Breast epithelium (tissue), 4 donors: ENCODE measurements around the gene ABHD8. TPM values are rescaled to one million over a fixed set of nuclear protein-coding genes. Genes with fewer than 3 reads are reported as not detected.

Source experiments
- DNase-seq, 2 donors: peaks; one replicate each; pipeline ENCODE4 v3.0.0-alpha.2; 2019; ENCODE audit warnings: low spot score in 2 of 2
- H3K27ac ChIP-seq, 2 donors: fragments of 200-600 bp; sonication (generic) in 1 of 2; one replicate each; pipeline ENCODE4 v1.5.1; 2016 to 2019; ENCODE audit warnings: mild to moderate bottlenecking in 1 of 2
- H3K27me3 ChIP-seq, 2 donors: fragments of 200-600 bp; sonication (generic) in 1 of 2; one replicate each; pipeline versions ENCODE4 v1.5.1 to v1.6.0; 2017 to 2019; ENCODE audit warnings: control low read depth in 1 of 2, mild to moderate bottlenecking in 1 of 2
- H3K36me3 ChIP-seq: fragments of 200-600 bp; one replicate; pipeline ENCODE4 v1.5.1; 2019
- H3K4me1 ChIP-seq, 2 donors: fragments of 200-600 bp; sonication (generic); one replicate each; pipeline ENCODE4 v1.5.1; 2016 to 2019; ENCODE audit warnings: control low read depth in 1 of 2
- H3K4me3 ChIP-seq, 3 donors: fragments of 200-600 bp; sonication (generic); 1 replicate in 2 of 3; 2 replicates in 1 of 3; pipeline ENCODE4 v1.5.1; 2016 to 2019; ENCODE audit warnings: mild to moderate bottlenecking in 3 of 3, moderate library complexity in 2 of 3
- H3K9me3 ChIP-seq, 2 donors: fragments of 200-600 bp; sonication (generic) in 1 of 2; one replicate each; pipeline ENCODE4 v1.5.1; 2016 to 2019; ENCODE audit warnings: control low read depth in 1 of 2
- POLR2A ChIP-seq: fragments of 450-650 bp; IDR thresholded peaks from one replicate; pipeline ENCODE4 v1.6.1; 2016; ENCODE audit warnings: antibody characterized with exemption, mild to moderate bottlenecking, moderate library complexity
- POLR2AphosphoS5 ChIP-seq, 3 donors: sonication (generic); formaldehyde crosslinking; IDR thresholded peaks; one replicate each; pipeline ENCODE4 v1.6.1; 2017; ENCODE audit warnings: antibody characterized with exemption in 3 of 3
- intact Hi-C: fragments of 100-400 bp; cut with DNase I; formaldehyde crosslinking; loops from one replicate; pipeline ENCODE4 v1.15.1; 2023; ENCODE audit warnings: low total_unique reads
- total RNA-seq, 3 donors: library from RNA; depleted of rRNA; stranded (reverse); fragments of >200 nt; gene quantifications; one replicate each; pipeline ENCODE4 v1.1.0, GENCODE V29; 2016
- TF ChIP-seq, protein P1 (sequence below), 3 donors: fragments of 450-650 bp; IDR thresholded peaks; one replicate each; pipeline ENCODE4 v1.5.1; 2016 to 2017; ENCODE audit warnings: antibody characterized with exemption in 3 of 3, mild to moderate bottlenecking in 3 of 3, moderate library complexity in 3 of 3

Gene ABHD8
- total RNA-seq, 3 donors from 2014 or later = 6.7 to 14.4 (median 11.0) TPM

DNA sequence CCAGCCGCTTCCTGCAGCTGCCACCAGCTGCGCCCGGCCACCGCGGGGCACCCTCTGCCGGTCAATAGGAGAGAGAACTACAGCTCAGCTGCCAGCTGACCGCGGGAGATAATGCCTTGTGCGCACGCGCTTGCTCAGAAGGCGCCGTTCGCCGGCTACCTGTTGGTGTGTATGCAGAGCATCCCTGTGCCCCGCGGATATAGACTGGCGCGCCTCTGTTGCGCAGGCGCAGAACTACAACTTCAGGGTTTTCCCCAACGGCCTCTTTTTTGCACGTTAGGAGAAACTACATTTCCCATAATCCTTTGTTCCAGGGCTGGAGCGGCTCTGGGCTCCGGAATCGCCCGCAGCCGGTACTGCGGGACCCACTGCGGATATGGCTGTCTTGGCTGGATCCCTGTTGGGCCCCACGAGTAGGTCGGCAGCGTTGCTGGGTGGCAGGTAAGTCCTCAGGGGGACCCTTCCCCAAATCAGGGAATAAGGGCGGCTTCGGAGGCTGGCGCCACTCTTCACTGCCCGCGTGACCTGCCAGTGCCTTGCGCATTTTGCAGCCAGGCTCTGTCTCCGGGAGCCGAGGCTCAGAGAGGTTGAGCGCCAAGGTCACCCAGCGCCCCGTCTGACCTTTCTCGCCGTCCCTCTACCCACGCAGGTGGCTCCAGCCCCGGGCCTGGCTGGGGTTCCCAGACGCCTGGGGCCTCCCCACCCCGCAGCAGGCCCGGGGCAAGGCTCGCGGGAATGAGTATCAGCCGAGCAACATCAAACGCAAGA, 2.5 kb upstream of the ABHD8 start, which contains the start of gene MRPL34:
Gene MRPL34 (plus strand): TSS at position 356 of the 768 bp plus-strand sequence. CDS start 21 bp downstream, at position 377.
- peak within 1 kb of the TSS; percentile 60 to 79 (median 70) for H3K4me3 ChIP-seq
- peak; percentile 68 to 80 (median 79) for TF ChIP-seq POLR2AphosphoS5 (IDR thresholded peaks at IDR 0.05)
- TF ChIP-seq, protein P1, sequence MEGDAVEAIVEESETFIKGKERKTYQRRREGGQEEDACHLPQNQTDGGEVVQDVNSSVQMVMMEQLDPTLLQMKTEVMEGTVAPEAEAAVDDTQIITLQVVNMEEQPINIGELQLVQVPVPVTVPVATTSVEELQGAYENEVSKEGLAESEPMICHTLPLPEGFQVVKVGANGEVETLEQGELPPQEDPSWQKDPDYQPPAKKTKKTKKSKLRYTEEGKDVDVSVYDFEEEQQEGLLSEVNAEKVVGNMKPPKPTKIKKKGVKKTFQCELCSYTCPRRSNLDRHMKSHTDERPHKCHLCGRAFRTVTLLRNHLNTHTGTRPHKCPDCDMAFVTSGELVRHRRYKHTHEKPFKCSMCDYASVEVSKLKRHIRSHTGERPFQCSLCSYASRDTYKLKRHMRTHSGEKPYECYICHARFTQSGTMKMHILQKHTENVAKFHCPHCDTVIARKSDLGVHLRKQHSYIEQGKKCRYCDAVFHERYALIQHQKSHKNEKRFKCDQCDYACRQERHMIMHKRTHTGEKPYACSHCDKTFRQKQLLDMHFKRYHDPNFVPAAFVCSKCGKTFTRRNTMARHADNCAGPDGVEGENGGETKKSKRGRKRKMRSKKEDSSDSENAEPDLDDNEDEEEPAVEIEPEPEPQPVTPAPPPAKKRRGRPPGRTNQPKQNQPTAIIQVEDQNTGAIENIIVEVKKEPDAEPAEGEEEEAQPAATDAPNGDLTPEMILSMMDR (IDR thresholded peaks at IDR 0.05) = peak; percentile 77 to 98 (median 95)
- no peak for TF ChIP-seq POLR2A
- intact Hi-C loops = loop anchor here (10.0 kb wide), 1 partner anchor 79 kb away; no protein-coding TSS in a partner anchor
- H3K4me1 ChIP-seq = peaks cover 4 to 36% of the 10 kb centered on the region in 2 donors
- peak within 1 kb of the TSS; percentile 86 to 90 for H3K27ac ChIP-seq
- no peaks in the 10 kb centered on the region for H3K36me3 ChIP-seq
- H3K9me3 ChIP-seq = no peaks in the 10 kb centered on the region
- H3K27me3 ChIP-seq = no peaks in the 10 kb centered on the region
- DNase-seq = peak; percentile 98 to 99

DNA sequence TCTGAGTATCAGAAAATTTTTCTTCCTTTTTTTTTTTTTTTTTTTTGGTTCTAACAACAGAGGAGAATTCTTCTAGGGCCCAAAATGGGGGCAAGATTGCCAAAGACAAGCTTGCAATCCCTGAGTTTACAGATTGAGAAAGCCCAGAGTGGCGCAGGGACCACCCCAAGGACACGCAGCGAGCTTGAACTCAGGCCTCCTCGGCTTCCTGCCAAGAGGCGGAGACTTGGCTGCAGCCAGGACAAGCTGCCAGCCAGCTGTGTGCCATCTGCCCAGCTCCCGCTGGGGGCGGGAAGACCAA, 1.9 kb upstream of the ABHD8 start:
- H3K36me3 ChIP-seq = no peaks in the 10 kb centered on the region
- H3K9me3 ChIP-seq = no peaks in the 10 kb centered on the region
- intact Hi-C loops = loop anchor here (10.0 kb wide), 1 partner anchor 80 kb away; no protein-coding TSS in a partner anchor
- peaks cover under 1 to 32% of the 10 kb centered on the region in 2 donors for H3K4me1 ChIP-seq
- H3K4me3 ChIP-seq = peak overlapping the region; percentile 60 to 79 (median 70)
- no peaks in the 10 kb centered on the region for H3K27me3 ChIP-seq
- no peak for DNase-seq
- H3K27ac ChIP-seq = peak overlapping the region; percentile 30 to 90
- TF ChIP-seq POLR2A = no peak
- TF ChIP-seq, protein P1 (IDR thresholded peaks at IDR 0.05) = no peak
- no peak for TF ChIP-seq POLR2AphosphoS5 (IDR thresholded peaks at IDR 0.05)

DNA sequence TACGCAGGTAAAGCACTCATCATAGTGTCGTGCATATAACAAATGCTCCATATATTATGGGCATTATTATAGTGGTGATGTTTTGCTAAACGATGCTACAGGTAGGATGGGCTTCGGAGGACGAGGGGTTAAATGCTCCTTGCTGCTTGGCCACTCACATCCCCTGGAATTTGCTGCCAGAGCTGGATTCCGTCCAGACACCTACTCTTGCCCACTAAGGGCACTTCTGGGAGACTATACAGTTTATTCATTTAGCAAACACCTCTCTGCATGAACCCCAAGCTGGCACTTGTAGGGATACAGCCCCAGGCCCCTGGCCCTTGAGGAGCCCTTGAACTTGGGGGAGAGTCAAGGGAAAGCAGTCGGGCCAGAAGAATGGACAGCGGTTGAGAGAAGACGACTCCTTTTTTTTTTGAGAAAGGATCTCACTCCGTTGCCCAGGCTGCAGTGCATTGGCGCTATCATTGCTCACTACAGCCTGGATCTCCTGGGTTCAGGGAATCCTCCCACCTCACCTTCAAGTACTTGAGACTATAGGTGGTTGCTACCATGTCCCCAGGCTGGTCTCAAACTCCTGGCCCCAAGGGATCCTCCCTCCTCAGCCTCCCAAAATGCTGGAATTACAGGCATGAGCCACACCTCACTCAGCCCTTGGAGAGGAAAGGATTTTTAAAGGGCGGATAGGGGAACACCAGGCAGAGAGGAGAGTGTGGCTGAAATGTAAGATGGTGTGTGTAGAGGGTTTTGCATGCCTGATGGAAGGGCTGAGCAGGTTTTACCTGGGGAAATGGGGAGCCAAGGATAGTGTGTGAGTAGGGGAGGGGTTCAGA, 1.4 kb upstream of the ABHD8 start:
- peak in 1 of 2 donors; percentile 61 for DNase-seq
- Histone ChIP-seq H3K4me3 (peak overlapping the region in 1 of 3 donors; percentile 70), H3K27me3 (no peaks in the 10 kb centered on the region), H3K4me1 (peaks cover 0 to 31% of the 10 kb centered on the region in 2 donors), H3K27ac (peak overlapping the region; percentile 30 to 90), H3K36me3 (no peaks in the 10 kb centered on the region), H3K9me3 (no peaks in the 10 kb centered on the region)
- TF ChIP-seq POLR2A (no peak), POLR2AphosphoS5 (IDR thresholded peaks at IDR 0.05) (no peak)
- TF ChIP-seq, protein P1 (IDR thresholded peaks at IDR 0.05) = no peak
- intact Hi-C loops = loop anchor here (10.0 kb wide), 1 partner anchor 80 kb away; no protein-coding TSS in a partner anchor

DNA sequence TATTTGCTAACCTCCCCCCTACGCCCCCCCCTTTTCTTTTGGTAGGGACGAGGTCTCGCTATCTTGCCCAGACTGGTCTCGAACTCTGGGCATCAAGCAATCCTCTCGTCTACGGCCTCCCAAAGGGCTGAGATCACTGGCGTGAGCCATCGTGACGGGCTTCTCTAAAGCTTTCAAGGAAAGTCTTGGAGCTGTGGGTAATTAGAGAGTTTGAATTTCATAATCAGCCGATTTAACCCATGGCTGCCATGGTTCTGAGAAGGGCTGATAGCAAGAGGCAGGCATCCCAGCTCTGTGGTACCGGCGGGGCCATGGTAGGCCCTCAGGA, 679 bp upstream of the ABHD8 start:
- peak overlapping the region; percentile 82 to 90 for H3K27ac ChIP-seq
- no peaks in the 10 kb centered on the region for H3K9me3 ChIP-seq
- no peak for DNase-seq
- intact Hi-C loops = loop anchor here (10.0 kb wide), 1 partner anchor 81 kb away; no protein-coding TSS in a partner anchor
- H3K4me1 ChIP-seq = peaks cover 0 to 31% of the 10 kb centered on the region in 2 donors
- no peaks in the 10 kb centered on the region for H3K36me3 ChIP-seq
- H3K27me3 ChIP-seq = no peaks in the 10 kb centered on the region
- no peak for TF ChIP-seq POLR2AphosphoS5 (IDR thresholded peaks at IDR 0.05)
- TF ChIP-seq, protein P1 (IDR thresholded peaks at IDR 0.05) = no peak
- no peak for TF ChIP-seq POLR2A
- peak overlapping the region in 2 of 3 donors; percentile 81 for H3K4me3 ChIP-seq
